ENCODE results near the gene NAGPA.

GRCh38 chr16:5062051-5062450 lies 28.3 kb upstream of the NAGPA start:
- TF ChIP-seq CTCF (conservative IDR thresholded peaks at IDR 0.05; ENCODE audit: low read depth, low read length), result no peak
- no peak for TF ChIP-seq EZH2 (IDR thresholded peaks at IDR 0.05; ENCODE audit: borderline replicate concordance, low read depth, low read length, poor library complexity, severe bottlenecking)
